ENCODE data around the gene WWTR1.

WWTR1 gene

DNA sequence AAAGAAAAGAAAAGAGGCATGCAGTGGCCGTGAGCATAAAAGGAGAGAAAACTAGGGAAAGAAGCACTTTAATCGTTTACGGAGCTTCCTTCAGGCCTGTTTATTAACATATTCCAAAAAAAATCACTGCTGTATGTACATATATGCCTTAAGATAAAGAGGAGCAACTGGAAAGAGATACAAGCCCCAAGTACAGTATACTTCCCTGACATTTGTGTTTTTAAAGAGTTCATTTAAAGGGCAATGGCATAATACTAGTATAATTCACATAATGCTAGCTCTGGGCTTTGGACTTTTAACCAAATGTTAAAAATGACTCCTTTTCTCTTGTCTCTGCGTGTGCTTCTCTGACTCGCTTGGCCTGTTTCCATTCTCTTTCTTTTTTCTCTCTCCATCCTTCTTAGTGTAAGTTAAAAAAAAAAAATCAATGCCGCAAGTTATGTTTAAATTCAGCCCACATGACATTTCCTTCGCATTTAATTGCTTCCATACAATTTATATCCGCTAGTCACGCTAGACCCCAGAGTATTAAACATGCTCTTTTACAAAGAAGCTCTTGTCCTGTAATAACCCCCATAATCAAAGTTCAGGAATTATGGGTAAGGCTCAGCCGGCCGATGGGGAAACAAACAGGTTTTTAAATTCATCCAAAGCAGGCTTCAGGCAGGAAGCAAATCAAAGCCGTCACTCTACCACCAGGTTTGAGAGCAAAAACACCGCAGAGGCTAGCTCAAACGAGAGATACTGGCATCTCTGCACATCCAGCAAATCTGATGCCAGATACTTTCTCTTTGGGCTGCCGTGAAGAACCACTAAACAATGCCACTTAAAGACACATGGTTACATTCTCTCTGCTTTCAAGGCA, 19.4 kb downstream of the WWTR1 start:
- TF ChIP-seq FOXP2 (optimal IDR thresholded peaks at IDR 0.05; ENCODE audit: borderline replicate concordance, extremely low read depth, extremely low read length, insufficient read depth) (no peak), REST (IDR thresholded peaks at IDR 0.05; ENCODE audit: insufficient read depth in 1 of 2, low read depth in 2 of 2, low read length in 2 of 2) (no peak), TAF1 (IDR thresholded peaks at IDR 0.05; ENCODE audit: borderline replicate concordance, insufficient read depth, low read length) (no peak), POLR2AphosphoS5 (IDR thresholded peaks at IDR 0.05; ENCODE audit: low read depth, low read length) (no peak), SIN3A (IDR thresholded peaks at IDR 0.05; ENCODE audit: borderline replicate concordance, insufficient read depth, low read length) (no peak)

DNA sequence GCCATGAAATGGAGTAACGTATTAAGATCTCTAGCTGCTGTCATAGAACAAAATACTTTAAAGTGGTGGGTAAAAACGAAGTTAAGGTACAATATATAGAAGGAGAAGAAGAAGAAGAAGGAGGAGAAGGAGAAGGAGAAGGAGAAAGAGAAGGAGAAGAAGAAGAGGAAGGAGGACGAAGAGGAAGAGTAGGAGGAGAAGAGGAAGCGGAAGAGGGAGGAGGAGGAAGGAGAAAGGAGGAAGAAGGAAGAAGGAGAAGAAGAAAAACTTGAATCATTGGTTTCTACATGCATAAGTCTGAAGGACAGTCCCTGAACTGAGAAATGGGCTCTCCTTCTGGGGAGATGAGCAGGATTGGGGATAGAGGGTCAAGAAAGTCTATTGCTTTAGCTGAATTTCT, 22.4 kb downstream of the WWTR1 start:
- TF ChIP-seq TAF1 (IDR thresholded peaks at IDR 0.05; ENCODE audit: borderline replicate concordance, insufficient read depth, low read length) (no peak), POLR2AphosphoS5 (IDR thresholded peaks at IDR 0.05; ENCODE audit: low read depth, low read length) (no peak), FOXP2 (optimal IDR thresholded peaks at IDR 0.05; ENCODE audit: borderline replicate concordance, extremely low read depth, extremely low read length, insufficient read depth) (no peak), SIN3A (IDR thresholded peaks at IDR 0.05; ENCODE audit: borderline replicate concordance, insufficient read depth, low read length) (no peak), REST (IDR thresholded peaks at IDR 0.05; ENCODE audit: insufficient read depth in 1 of 2, low read depth in 2 of 2, low read length in 2 of 2) (no peak)

- no peak for TF ChIP-seq REST (IDR thresholded peaks at IDR 0.05; ENCODE audit: insufficient read depth in 1 of 2, low read depth in 2 of 2, low read length in 2 of 2)
- TF ChIP-seq TAF1 (IDR thresholded peaks at IDR 0.05; ENCODE audit: borderline replicate concordance, insufficient read depth, low read length) = no peak
- TF ChIP-seq POLR2AphosphoS5 (IDR thresholded peaks at IDR 0.05; ENCODE audit: low read depth, low read length) = no peak
- TF ChIP-seq SIN3A (IDR thresholded peaks at IDR 0.05; ENCODE audit: borderline replicate concordance, insufficient read depth, low read length) = no peak
- no peak for TF ChIP-seq FOXP2 (optimal IDR thresholded peaks at IDR 0.05; ENCODE audit: borderline replicate concordance, extremely low read depth, extremely low read length, insufficient read depth)
Measured at GRCh38 chr3:149634573-149634972, 23.3 kb downstream of the WWTR1 start.

GRCh38 chr3:149634072-149634471, 23.8 kb downstream of the WWTR1 start:
- TF ChIP-seq POLR2AphosphoS5 (IDR thresholded peaks at IDR 0.05; ENCODE audit: low read depth, low read length) = no peak
- TF ChIP-seq SIN3A (IDR thresholded peaks at IDR 0.05; ENCODE audit: borderline replicate concordance, insufficient read depth, low read length) = no peak
- no peak for TF ChIP-seq TAF1 (IDR thresholded peaks at IDR 0.05; ENCODE audit: borderline replicate concordance, insufficient read depth, low read length)
- TF ChIP-seq REST (IDR thresholded peaks at IDR 0.05; ENCODE audit: insufficient read depth in 1 of 2, low read depth in 2 of 2, low read length in 2 of 2) = no peak
- no peak for TF ChIP-seq FOXP2 (optimal IDR thresholded peaks at IDR 0.05; ENCODE audit: borderline replicate concordance, extremely low read depth, extremely low read length, insufficient read depth)

Data from PFSK-1 (cell line).